ENCODE results near the gene SLC24A5.

SLC24A5 gene

DNA sequence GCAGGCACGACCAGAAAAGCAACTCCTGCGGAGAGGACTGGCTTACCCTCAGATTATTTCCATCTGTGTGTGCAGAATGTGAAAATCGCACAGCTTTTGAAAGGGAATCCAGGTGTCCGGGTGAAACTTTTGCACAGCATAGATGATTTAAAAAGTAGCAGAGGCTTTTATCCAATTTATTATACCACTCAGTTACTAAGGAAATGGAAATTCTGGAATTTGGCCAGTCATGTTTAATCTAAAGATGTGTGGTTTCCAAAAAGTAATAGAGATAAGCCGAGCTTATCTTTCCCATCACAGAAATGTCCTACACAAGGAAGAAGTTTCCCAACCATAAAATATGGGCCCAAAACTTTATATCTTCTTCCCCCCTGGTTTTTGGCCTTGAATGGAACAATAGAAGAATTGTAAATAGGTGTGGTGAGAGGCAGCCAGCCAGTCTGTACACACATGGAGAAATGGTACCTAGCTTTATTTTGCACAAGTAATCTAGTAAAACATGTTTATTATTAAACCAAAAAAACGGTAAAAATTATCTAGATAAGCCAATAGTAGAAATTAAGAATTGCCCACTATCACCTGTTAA is 19.3 kb upstream of the SLC24A5 start:
- TF ChIP-seq, protein P1, sequence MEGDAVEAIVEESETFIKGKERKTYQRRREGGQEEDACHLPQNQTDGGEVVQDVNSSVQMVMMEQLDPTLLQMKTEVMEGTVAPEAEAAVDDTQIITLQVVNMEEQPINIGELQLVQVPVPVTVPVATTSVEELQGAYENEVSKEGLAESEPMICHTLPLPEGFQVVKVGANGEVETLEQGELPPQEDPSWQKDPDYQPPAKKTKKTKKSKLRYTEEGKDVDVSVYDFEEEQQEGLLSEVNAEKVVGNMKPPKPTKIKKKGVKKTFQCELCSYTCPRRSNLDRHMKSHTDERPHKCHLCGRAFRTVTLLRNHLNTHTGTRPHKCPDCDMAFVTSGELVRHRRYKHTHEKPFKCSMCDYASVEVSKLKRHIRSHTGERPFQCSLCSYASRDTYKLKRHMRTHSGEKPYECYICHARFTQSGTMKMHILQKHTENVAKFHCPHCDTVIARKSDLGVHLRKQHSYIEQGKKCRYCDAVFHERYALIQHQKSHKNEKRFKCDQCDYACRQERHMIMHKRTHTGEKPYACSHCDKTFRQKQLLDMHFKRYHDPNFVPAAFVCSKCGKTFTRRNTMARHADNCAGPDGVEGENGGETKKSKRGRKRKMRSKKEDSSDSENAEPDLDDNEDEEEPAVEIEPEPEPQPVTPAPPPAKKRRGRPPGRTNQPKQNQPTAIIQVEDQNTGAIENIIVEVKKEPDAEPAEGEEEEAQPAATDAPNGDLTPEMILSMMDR (IDR thresholded peaks at IDR 0.05; ENCODE audit: unreplicated experiment in 3 of 3) = no peak
- Mint-ChIP-seq H3K4me3 (no peak overlapping the region), H3K9me3 (no peaks in the 10 kb centered on the region), H3K27me3 (ENCODE audit: low read depth) (no peaks in the 10 kb centered on the region), H3K36me3 (ENCODE audit: low read depth) (no peaks in the 10 kb centered on the region), H3K4me1 (peaks cover 39% of the 10 kb centered on the region), H3K27ac (peak overlapping the region in 2 of 3 experiments; percentile 59 to 87)

DNA sequence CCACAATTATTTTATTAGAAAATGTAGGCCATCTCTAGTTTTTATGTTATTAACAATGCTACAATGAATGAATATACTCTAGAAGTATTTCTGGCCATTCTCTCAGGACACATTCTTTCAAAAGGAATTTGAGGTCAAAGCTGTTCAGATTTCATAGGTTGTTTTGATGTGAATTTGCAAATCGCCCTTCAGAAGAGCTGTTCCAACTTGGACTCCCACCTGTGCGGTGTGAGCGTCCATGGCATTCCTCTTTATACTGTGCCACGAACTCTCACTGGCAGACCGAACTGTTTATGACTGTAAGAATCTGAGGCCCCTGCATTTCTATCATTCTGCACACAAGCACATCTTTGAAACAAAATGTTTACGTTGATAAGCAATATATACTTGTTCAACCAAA is 18.6 kb upstream of the SLC24A5 start:
- Mint-ChIP-seq H3K36me3 (ENCODE audit: low read depth) (no peaks in the 10 kb centered on the region), H3K4me3 (no peak overlapping the region)

DNA sequence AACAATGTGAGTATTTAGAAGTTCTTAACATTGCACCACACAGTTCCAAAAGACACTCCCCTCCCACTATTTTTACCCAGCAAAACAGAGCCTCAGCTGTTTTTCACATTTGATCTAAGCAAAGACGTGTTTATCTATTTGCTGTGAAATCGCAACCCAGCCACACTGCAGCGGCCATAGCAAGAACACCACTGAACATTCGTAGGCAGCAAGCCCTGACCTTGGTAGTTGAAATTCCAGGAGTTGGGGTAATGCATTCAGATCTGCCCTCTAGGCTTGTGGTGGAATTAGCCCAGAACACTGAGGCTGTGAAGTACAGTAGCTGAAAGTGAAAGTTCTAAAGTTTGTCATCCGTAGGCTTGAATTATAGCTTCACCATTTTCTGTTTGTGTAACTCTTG is 17.1 kb upstream of the SLC24A5 start:
- no peaks in the 10 kb centered on the region for H3K27me3 Mint-ChIP-seq (ENCODE audit: low read depth)
- peaks cover 47% of the 10 kb centered on the region for H3K4me1 Mint-ChIP-seq
- TF ChIP-seq, protein P1 (IDR thresholded peaks at IDR 0.05; ENCODE audit: unreplicated experiment in 3 of 3) = no peak
- no peaks in the 10 kb centered on the region for H3K36me3 Mint-ChIP-seq (ENCODE audit: low read depth)
- H3K9me3 Mint-ChIP-seq = no peaks in the 10 kb centered on the region
- H3K27ac Mint-ChIP-seq = peak overlapping the region in 2 of 3 experiments; percentile 24 to 59
- no peak overlapping the region for H3K4me3 Mint-ChIP-seq

More for the DNA sequence above, 18.6 kb upstream of the SLC24A5 start:
- H3K4me1 Mint-ChIP-seq = peaks cover 46% of the 10 kb centered on the region
- H3K27me3 Mint-ChIP-seq (ENCODE audit: low read depth) = no peaks in the 10 kb centered on the region
- H3K27ac Mint-ChIP-seq = peak overlapping the region in 2 of 3 experiments; percentile 59
- no peaks in the 10 kb centered on the region for H3K9me3 Mint-ChIP-seq
- TF ChIP-seq, protein P1 (IDR thresholded peaks at IDR 0.05; ENCODE audit: unreplicated experiment in 3 of 3) = no peak

DNA sequence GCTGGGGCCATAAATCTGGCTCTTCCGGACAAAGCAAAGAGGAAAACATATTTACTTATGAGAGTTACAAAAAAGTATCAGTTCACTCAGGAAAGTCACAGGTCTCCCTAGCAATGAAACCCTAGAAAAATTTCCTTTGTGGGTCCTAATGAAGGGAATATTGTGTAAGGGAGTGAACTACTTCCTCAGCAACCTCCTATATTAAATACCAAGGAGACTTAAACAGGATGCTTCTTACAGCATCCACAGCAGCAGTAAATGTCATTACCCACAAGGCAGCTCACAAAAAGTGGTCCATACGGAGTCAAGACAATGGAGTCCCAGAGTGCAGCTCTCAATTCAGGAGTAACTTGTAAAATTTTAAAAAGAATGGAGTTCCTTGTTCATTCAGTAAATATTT is 14.9 kb upstream of the SLC24A5 start:
- Mint-ChIP-seq H3K9me3 (no peaks in the 10 kb centered on the region), H3K27me3 (ENCODE audit: low read depth) (no peaks in the 10 kb centered on the region), H3K27ac (no peak overlapping the region), H3K4me1 (peaks cover 54% of the 10 kb centered on the region), H3K4me3 (no peak overlapping the region), H3K36me3 (ENCODE audit: low read depth) (no peaks in the 10 kb centered on the region)
- TF ChIP-seq, protein P1 (IDR thresholded peaks at IDR 0.05; ENCODE audit: unreplicated experiment in 3 of 3) = no peak

DNA sequence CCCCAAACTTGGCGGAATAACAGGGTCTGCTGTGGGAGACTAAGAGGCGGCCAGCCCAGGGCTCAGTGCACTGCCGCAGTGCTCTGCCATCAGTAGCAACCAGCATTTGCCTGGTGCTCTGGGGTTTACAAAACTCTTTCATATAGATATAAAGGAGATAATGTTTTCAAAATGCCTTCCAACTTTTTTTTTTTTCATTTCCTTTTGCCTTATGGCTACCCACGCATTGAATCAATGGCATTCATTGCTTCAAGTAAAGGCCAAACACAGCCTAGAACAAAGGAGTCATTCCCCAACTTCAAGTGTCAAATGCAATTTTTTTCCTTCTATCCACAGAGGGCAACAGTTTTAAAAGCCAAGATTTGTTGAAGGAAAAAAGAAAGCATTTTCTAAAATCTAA is 11.6 kb upstream of the SLC24A5 start:
- H3K27ac Mint-ChIP-seq = peak overlapping the region in 2 of 3 experiments; percentile 24 to 78
- peaks cover 30% of the 10 kb centered on the region for H3K4me1 Mint-ChIP-seq
- TF ChIP-seq, protein P1 (IDR thresholded peaks at IDR 0.05; ENCODE audit: unreplicated experiment in 3 of 3) = no peak
- no peak overlapping the region for H3K4me3 Mint-ChIP-seq
- no peaks in the 10 kb centered on the region for H3K36me3 Mint-ChIP-seq (ENCODE audit: low read depth)
- H3K27me3 Mint-ChIP-seq (ENCODE audit: low read depth) = no peaks in the 10 kb centered on the region
- no peaks in the 10 kb centered on the region for H3K9me3 Mint-ChIP-seq

DNA sequence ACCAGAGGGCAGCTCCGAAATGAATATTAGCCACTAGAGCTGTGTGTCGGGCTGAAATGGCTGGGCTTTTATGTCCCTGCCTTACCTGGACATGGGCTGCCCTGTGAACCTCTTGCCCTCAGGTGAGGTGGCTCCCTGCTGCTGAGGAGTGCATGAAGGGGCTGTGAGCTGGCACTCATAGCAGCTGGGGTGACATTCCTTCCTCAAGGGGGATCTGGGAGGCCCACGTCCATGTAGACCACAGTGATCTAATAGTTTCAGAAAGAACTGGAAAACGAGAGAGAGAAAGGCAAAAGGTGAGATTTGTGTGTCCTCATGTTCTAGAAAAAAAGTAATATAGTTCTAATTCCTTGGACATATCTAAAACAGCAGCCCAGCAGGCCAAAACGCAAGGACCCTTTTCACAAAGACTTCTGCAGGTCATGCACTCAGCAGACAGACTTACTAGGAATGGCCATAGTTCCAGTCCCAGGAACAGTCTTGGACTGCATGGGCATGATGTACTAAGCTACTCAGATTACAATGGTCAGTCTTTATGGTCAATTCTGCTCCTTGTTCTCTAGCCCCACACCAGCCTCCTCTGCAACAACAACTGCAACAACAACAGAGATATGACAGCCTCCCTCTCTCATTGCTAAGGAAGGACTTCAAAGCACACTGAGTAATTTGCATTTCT is 10.8 kb upstream of the SLC24A5 start:
- Mint-ChIP-seq H3K4me3 (no peak overlapping the region), H3K4me1 (peaks cover 30% of the 10 kb centered on the region), H3K36me3 (ENCODE audit: low read depth) (no peaks in the 10 kb centered on the region), H3K27ac (peak overlapping the region; percentile 25 to 78 (median 31)), H3K9me3 (no peaks in the 10 kb centered on the region), H3K27me3 (ENCODE audit: low read depth) (no peaks in the 10 kb centered on the region)
- TF ChIP-seq, protein P1 (IDR thresholded peaks at IDR 0.05; ENCODE audit: unreplicated experiment in 3 of 3) = no peak
